Stimulated activated CD4-positive, alpha-beta T cell treated with anti-CD3 and anti-CD28 coated beads, Interleukin-4, amount 100 ng/mL, for 48 hours (primary cell): Measurements from ENCODE around the gene WDR90.

ENCODE experiments used
- DNase-seq, 2 donors: peaks; one replicate each; pipeline ENCODE4 v3.0.0-alpha.2; 2020; ENCODE audit warnings: low read depth in 2 of 2

Gene WDR90

GRCh38 chr16:648781-649589 is at the start of gene WDR90:
Gene WDR90, plus strand, starts transcription at chr16:649365. Its CDS starts 52 bp downstream, at chr16:649417.
- peak; percentile 89 to 94 for DNase-seq

GRCh38 chr16:600781-601180 is 48.4 kb upstream of the WDR90 start:
- no peak for DNase-seq

- no peak for DNase-seq
These were observed 45.2 kb upstream of the WDR90 start for GRCh38 chr16:603933-604332.

GRCh38 chr16:606656-607307 is 42.4 kb upstream of the WDR90 start:
- no peak for DNase-seq

- peak; percentile 44 to 49 for DNase-seq
These were observed 41.1 kb upstream of the WDR90 start for GRCh38 chr16:608019-608418.

- no peak for DNase-seq
These were observed 39.8 kb upstream of the WDR90 start for GRCh38 chr16:609316-609715.

- no peak for DNase-seq
These were observed 39.2 kb upstream of the WDR90 start for GRCh38 chr16:609984-610383.

GRCh38 chr16:610513-611381 is 38.4 kb upstream of the WDR90 start:
- DNase-seq = peak; percentile 61 to 66

- DNase-seq = no peak
These were observed 34.0 kb upstream of the WDR90 start for GRCh38 chr16:615122-615521.

- no peak for DNase-seq
These were observed 32.2 kb upstream of the WDR90 start for GRCh38 chr16:616733-617586.

GRCh38 chr16:617855-618254 is 31.3 kb upstream of the WDR90 start:
- no peak for DNase-seq

GRCh38 chr16:619476-620100 is 29.6 kb upstream of the WDR90 start:
- no peak for DNase-seq

- DNase-seq = no peak
These were observed 28.3 kb upstream of the WDR90 start for GRCh38 chr16:620700-621525.

GRCh38 chr16:621526-622105 is 27.5 kb upstream of the WDR90 start:
- DNase-seq = no peak

GRCh38 chr16:622920-623280 is 26.3 kb upstream of the WDR90 start:
- no peak for DNase-seq

GRCh38 chr16:624526-625070 is 24.6 kb upstream of the WDR90 start:
- no peak for DNase-seq

GRCh38 chr16:625117-625976 is 23.8 kb upstream of the WDR90 start:
- DNase-seq = no peak

GRCh38 chr16:625977-626765 is 23.0 kb upstream of the WDR90 start:
- DNase-seq = no peak
